KMS-11 (cell line): ENCODE data around the gene GCNT2.
"Not testable (repeated sequence)": the region's sequence is repeated elsewhere in the genome, so short reads cannot be mapped to it uniquely, and the experiment has no call there.

Experiments used
- H2AFZ ChIP-seq: fragments of 200-600 bp; sonication (generic); 2 replicates; pipeline ENCODE4 v1.6.1; 2016; ENCODE audit warnings: antibody characterized with exemption, mixed run types, low read depth
- H3K27ac ChIP-seq: fragments of 200-600 bp; sonication (generic); 2 replicates; pipeline ENCODE4 v1.6.1; 2016; ENCODE audit warnings: mild to moderate bottlenecking, mixed run types
- H3K27me3 ChIP-seq: fragments of 200-600 bp; sonication (generic); 2 replicates; pipeline ENCODE4 v1.6.1; 2017; ENCODE audit warnings: mild to moderate bottlenecking, low read depth, mixed run types, moderate library complexity; ENCODE audit not compliant: insufficient read depth
- H3K36me3 ChIP-seq: fragments of 200-600 bp; sonication (generic); 2 replicates; pipeline ENCODE4 v1.6.1; 2017; ENCODE audit warnings: mild to moderate bottlenecking, mixed run types; ENCODE audit not compliant: insufficient read depth
- H3K4me1 ChIP-seq: fragments of 200-600 bp; sonication (generic); 2 replicates; pipeline ENCODE4 v1.6.1; 2016; ENCODE audit warnings: mild to moderate bottlenecking, low read depth, mixed run types; ENCODE audit not compliant: poor library complexity, severe bottlenecking
- H3K4me2 ChIP-seq: fragments of 200-600 bp; sonication (generic); 2 replicates; pipeline ENCODE4 v1.7.0; 2016; ENCODE audit warnings: mild to moderate bottlenecking, mixed run types
- H3K4me3 ChIP-seq: fragments of 200-600 bp; sonication (generic); IDR thresholded peaks from 2 replicates; pipeline ENCODE4 v1.6.1; 2017; ENCODE audit warnings: low read depth, low read length, mixed read lengths; ENCODE audit not compliant: insufficient read depth
- H3K79me2 ChIP-seq: fragments of 200-600 bp; sonication (generic); 2 replicates; pipeline ENCODE4 v1.6.1; 2016; ENCODE audit warnings: low read depth, mixed run types; ENCODE audit not compliant: insufficient read depth
- H3K9ac ChIP-seq: fragments of 200-600 bp; sonication (generic); 2 replicates; pipeline ENCODE4 v1.6.1; 2016; ENCODE audit warnings: mild to moderate bottlenecking, mixed run types
- H4K20me1 ChIP-seq: fragments of 200-600 bp; sonication (generic); 2 replicates; pipeline ENCODE4 v1.6.1; 2016; ENCODE audit warnings: mild to moderate bottlenecking, mixed run types; ENCODE audit not compliant: insufficient read depth
- CTCF ChIP-seq: fragments of 200-600 bp; sonication (generic); conservative IDR thresholded peaks from 2 replicates; pipeline ENCODE4 v1.6.1; 2017; ENCODE audit warnings: low read depth, mild to moderate bottlenecking, antibody characterized with exemption, low read length, moderate library complexity, mixed read lengths

The GCNT2 gene

GRCh38 chr6:10595731-10596664 is 74.8 kb downstream of the GCNT2 start:
- Histone ChIP-seq H3K27ac (no peak overlapping the region), H3K9ac (no peak overlapping the region), H4K20me1 (no peaks in the 10 kb centered on the region), H3K4me3 (no peak overlapping the region), H3K27me3 (no peaks in the 10 kb centered on the region), H3K79me2 (no peaks in the 10 kb centered on the region), H2AFZ (no peak overlapping the region), H3K4me1 (no peaks in the 10 kb centered on the region), H3K36me3 (no peaks in the 10 kb centered on the region), H3K4me2 (no peak overlapping the region)
- TF ChIP-seq CTCF = no peak

GRCh38 chr6:10597499-10598001 is 76.4 kb downstream of the GCNT2 start:
- Histone ChIP-seq H3K36me3 (no peaks in the 10 kb centered on the region), H3K4me3 (no peak overlapping the region), H3K4me2 (no peak overlapping the region), H4K20me1 (no peaks in the 10 kb centered on the region), H2AFZ (no peak overlapping the region), H3K27ac (no peak overlapping the region), H3K27me3 (no peaks in the 10 kb centered on the region), H3K9ac (no peak overlapping the region), H3K79me2 (no peaks in the 10 kb centered on the region), H3K4me1 (no peaks in the 10 kb centered on the region)
- TF ChIP-seq CTCF = no peak

GRCh38 chr6:10598084-10598960 is 77.2 kb downstream of the GCNT2 start:
- Histone ChIP-seq H3K4me3 (no peak overlapping the region), H3K4me2 (no peak overlapping the region), H3K4me1 (no peaks in the 10 kb centered on the region), H4K20me1 (no peaks in the 10 kb centered on the region), H3K27me3 (no peaks in the 10 kb centered on the region), H3K9ac (no peak overlapping the region), H2AFZ (no peak overlapping the region), H3K36me3 (no peaks in the 10 kb centered on the region), H3K27ac (no peak overlapping the region), H3K79me2 (no peaks in the 10 kb centered on the region)
- no peak for TF ChIP-seq CTCF

- Histone ChIP-seq H3K4me2 (no peak overlapping the region), H3K79me2 (no peaks in the 10 kb centered on the region), H3K27me3 (no peaks in the 10 kb centered on the region), H3K36me3 (no peaks in the 10 kb centered on the region), H3K4me3 (no peak overlapping the region), H3K9ac (no peak overlapping the region), H4K20me1 (no peaks in the 10 kb centered on the region), H3K4me1 (no peaks in the 10 kb centered on the region), H2AFZ (no peak overlapping the region), H3K27ac (no peak overlapping the region)
- no peak for TF ChIP-seq CTCF
Measured at GRCh38 chr6:10599046-10599445, 77.9 kb downstream of the GCNT2 start.

- H3K4me1 ChIP-seq, H3K4me2 ChIP-seq, H3K4me3 ChIP-seq, H3K9ac ChIP-seq, H3K79me2 ChIP-seq, H4K20me1 ChIP-seq, H3K27me3 ChIP-seq, H3K27ac ChIP-seq, H3K36me3 ChIP-seq, H2AFZ ChIP-seq: not testable (repeated sequence)
Measured at GRCh38 chr6:10600681-10601080, 79.5 kb downstream of the GCNT2 start.
